Measurements from ENCODE around the gene RAMP3.

The RAMP3 gene

GRCh38 chr7:45176886-45177731 lies 19.5 kb downstream of the RAMP3 start:
- in situ Hi-C loops (cut with MboI; ENCODE audit: low sequenced_read_pairs), result no loop called here

GRCh38 chr7:45177801-45178200 lies 20.2 kb downstream of the RAMP3 start:
- in situ Hi-C loops (cut with MboI; ENCODE audit: low sequenced_read_pairs), result no loop called here

GRCh38 chr7:45178241-45179225 lies 20.9 kb downstream of the RAMP3 start:
- in situ Hi-C loops (cut with MboI; ENCODE audit: low sequenced_read_pairs), result no loop called here

DNA sequence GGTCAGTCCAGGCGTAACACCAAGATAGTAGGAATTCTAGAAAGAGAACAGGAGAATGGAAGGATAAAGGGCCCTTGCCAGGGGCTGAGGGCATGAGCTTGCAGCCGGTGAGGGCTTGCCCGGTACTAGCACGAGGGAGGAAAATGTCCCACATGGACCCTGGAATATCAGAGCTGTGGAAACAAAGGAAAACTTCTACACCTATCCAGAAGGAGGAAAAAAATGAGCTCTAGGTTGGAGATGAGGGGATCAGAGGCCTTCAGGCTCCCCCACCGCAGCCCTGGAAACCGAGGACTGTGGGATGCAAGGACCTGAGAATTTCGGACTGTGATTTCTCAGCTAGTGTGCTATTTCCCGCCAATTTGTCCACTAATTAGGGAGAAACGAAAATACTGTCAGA lies 22.1 kb downstream of the RAMP3 start:
- in situ Hi-C loops (cut with MboI; ENCODE audit: low sequenced_read_pairs), result no loop called here

DNA sequence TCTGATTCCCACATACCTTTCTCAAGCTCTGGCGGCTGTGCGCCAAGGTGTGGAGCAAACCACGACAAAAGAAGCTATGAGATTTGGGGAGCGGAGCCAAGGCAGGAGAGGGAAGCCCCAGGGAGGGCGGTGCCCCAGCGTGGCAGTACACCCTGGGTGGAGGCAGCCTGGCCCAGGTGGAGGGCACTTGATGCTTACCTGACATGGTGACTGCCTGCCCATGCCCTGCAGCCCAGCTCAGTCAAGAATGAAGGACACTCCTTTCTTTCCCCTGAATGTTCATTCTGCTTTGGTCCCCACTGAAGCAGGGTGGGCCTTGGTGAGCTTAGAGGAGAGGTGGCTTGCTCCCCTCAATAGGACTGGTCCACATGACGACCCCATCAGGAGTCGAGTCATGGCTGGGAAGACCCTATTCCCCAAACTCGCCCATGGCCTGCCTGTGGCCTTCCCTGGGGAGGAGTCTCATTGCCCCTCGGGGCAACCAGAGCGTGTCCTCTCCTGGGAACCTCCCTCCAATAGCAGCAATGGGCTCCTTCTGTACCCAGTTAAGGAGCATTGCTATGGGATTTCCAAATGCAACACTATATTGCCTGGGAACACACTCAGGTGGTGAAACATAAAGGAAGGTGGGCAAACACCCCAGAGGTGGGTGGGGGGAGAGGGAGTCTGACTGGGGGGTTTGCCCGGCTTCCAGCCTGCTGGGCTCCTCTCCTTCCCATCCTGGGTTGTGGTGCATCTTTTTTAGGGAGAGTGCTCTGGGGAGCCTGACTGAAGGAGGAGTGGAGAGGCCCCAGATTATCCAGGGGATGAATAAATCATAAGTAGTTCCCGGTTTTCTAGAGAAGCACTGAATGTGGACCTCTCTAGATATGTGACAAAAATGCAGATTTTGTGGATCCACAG lies 22.7 kb downstream of the RAMP3 start:
- in situ Hi-C loops (cut with MboI; ENCODE audit: low sequenced_read_pairs), result no loop called here

DNA sequence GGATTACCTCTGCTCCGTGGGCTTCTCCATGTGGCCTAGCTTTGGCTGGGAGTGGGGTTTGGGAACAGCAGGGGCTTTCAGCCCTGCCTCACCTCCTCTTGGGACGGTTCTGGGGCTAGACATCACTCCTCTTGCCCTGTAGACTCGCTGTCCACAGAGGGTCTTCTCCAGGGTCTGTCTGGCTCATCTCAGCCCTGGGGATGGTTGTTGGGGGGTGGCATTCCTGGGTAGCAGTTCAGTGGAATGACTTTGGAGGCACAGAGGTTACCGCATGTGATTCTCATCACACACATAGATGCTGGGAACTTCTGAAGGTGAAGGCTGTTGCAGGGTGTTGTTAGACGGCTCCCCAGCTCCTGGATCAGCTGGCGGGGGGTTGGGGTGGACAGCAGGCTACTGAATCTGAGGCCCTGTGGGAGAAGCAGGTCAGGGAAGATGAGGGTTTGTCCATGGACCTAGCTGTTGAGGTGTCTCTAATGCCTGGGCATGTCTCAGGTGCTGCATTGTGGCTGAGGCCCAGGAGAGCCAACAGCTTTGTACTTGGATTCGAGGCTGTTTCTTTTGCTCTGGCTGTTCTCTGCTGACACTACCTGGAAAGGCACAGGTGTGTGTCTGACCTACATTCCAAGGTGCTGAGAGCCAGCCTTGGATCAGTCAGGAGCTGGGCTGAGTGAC lies 23.8 kb downstream of the RAMP3 start:
- in situ Hi-C loops (cut with MboI; ENCODE audit: low sequenced_read_pairs), result no loop called here

DNA sequence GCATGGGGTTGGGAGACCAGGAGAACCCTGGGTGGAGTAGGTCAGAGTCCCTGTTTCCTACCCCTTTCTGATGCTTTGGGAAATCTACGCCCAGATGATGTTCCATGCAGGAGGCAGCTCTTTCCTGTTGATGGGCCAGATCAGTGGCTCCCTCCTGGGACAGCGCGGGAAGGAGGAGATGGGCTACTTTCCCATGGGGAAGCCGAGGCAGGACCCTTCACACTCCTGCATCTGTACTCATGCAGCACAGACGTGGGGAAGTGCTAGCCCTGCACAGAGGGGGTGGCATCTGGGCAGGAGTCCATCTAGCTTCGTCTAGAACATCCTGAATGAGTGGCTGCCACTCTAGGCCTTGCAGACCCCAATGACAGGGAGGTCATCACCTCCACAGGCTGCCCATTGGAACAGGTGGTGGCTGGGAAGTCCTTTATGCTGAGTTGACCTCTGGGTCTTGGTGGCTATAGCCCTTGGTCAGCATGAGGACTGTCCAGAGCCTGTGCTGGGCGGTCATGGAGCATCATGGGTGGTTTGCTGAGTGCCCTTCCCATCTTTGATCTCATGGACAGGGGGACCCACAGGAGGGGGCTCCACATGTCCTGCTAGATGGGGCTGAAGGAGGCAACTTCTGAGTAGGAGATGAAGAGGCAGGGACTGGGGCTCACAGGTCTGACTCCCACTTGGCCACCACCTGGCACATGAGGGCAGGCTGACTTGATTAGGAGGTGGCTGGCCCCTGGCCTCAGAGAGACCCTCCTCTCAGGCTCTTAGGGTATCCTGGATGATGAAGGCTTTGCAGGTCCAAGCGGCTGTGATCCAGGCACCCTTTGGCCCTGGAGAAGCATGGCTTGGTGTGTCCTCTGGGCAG lies 24.6 kb downstream of the RAMP3 start:
- in situ Hi-C loops (cut with MboI; ENCODE audit: low sequenced_read_pairs), result no loop called here

- in situ Hi-C loops (cut with MboI; ENCODE audit: low sequenced_read_pairs), result no loop called here
These were observed 25.5 kb downstream of the RAMP3 start for GRCh38 chr7:45182856-45183710.

GRCh38 chr7:45183711-45184210 lies 26.2 kb downstream of the RAMP3 start:
- in situ Hi-C loops (cut with MboI; ENCODE audit: low sequenced_read_pairs), result no loop called here

GRCh38 chr7:45184326-45185027 lies 26.9 kb downstream of the RAMP3 start:
- in situ Hi-C loops (cut with MboI; ENCODE audit: low sequenced_read_pairs), result no loop called here

GRCh38 chr7:45185028-45185863 lies 27.7 kb downstream of the RAMP3 start:
- in situ Hi-C loops (cut with MboI; ENCODE audit: low sequenced_read_pairs), result no loop called here

- in situ Hi-C loops (cut with MboI; ENCODE audit: low sequenced_read_pairs), result no loop called here
These were observed 28.3 kb downstream of the RAMP3 start for GRCh38 chr7:45185864-45186250.

- in situ Hi-C loops (cut with MboI; ENCODE audit: low sequenced_read_pairs), result no loop called here
These were observed 28.7 kb downstream of the RAMP3 start for GRCh38 chr7:45186261-45186813.

- in situ Hi-C loops (cut with MboI; ENCODE audit: low sequenced_read_pairs), result no loop called here
These were observed 29.7 kb downstream of the RAMP3 start for GRCh38 chr7:45187089-45187945.

DNA sequence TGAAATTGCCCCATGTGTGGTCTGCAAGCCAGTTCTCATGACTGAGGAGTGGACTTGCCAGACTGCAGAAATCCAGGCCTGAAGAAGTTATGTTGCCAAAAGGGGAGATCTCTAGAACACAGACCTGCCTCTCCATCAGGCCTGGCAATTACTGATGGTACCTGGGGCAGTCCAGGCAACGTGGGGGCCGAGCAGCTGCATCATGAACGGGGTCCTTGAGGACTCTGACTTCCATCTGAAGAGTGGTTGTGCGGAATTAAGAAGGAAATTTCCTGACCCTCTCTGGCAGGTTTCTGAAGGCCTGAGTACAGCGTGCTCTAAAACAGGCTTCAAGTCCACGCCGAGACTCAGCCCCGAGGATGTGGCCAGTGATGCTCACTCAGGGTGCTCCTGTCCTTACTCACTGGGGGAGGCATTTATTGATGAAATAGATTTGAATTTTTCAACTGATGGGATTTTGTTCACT lies 30.4 kb downstream of the RAMP3 start:
- in situ Hi-C loops (cut with MboI; ENCODE audit: low sequenced_read_pairs), result no loop called here
